CD1c-positive myeloid dendritic cell (primary cell): Measurements from ENCODE around the gene UGT2B15.
"Not testable (repeated sequence)": the region's sequence is repeated elsewhere in the genome, so short reads cannot be mapped to it uniquely, and the experiment has no call there.

Source experiments
- DNase-seq: peaks from one replicate; pipeline ENCODE4 v3.0.0-alpha.2; 2016; ENCODE audit errors: extremely low spot score

Gene UGT2B15

GRCh38 chr4:68656445-68656973, 13.9 kb downstream of the UGT2B15 start:
- DNase-seq, result not testable (repeated sequence)

GRCh38 chr4:68655764-68656444, 14.5 kb downstream of the UGT2B15 start:
- no peak for DNase-seq

GRCh38 chr4:68654946-68655721, 15.3 kb downstream of the UGT2B15 start:
- no peak for DNase-seq

- DNase-seq, result no peak
Measured at GRCh38 chr4:68651932-68652331, 18.5 kb downstream of the UGT2B15 start.

GRCh38 chr4:68630371-68630770, 40.1 kb downstream of the UGT2B15 start:
- no peak for DNase-seq

GRCh38 chr4:68622731-68623130, 47.7 kb downstream of the UGT2B15 start:
- DNase-seq, result not testable (repeated sequence)

- DNase-seq, result no peak
Measured at GRCh38 chr4:68617003-68617698, 53.3 kb downstream of the UGT2B15 start.

- DNase-seq, result no peak
Measured at GRCh38 chr4:68615699-68616422, 54.6 kb downstream of the UGT2B15 start.

- DNase-seq, result no peak
Measured at GRCh38 chr4:68613752-68614151, 56.7 kb downstream of the UGT2B15 start.

- no peak for DNase-seq
Measured at GRCh38 chr4:68606240-68606639, 64.2 kb downstream of the UGT2B15 start.

GRCh38 chr4:68599150-68599549, 71.3 kb downstream of the UGT2B15 start:
- no peak for DNase-seq

GRCh38 chr4:68597482-68597881, 73.0 kb downstream of the UGT2B15 start:
- DNase-seq, result no peak
